Kidney glomerular epithelial cell (primary cell): ENCODE data around the gene ANK3.
"Not testable (repeated sequence)": the region's sequence is repeated elsewhere in the genome, so short reads cannot be mapped to it uniquely, and the experiment has no call there.

Source experiments
- DNase-seq: peaks from one replicate; lab custom pipeline; 2025; lab: John Stamatoyannopoulos, UW

Gene ANK3

GRCh38 chr10:60096761-60097513, 292.7 kb downstream of the ANK3 start:
- no peak for DNase-seq

GRCh38 chr10:60093317-60093716, 296.4 kb downstream of the ANK3 start:
- no peak for DNase-seq

GRCh38 chr10:60086862-60087261, 302.8 kb downstream of the ANK3 start:
- no peak for DNase-seq

- DNase-seq = no peak
Observed at GRCh38 chr10:60086421-60086820, 303.3 kb downstream of the ANK3 start.

- no peak for DNase-seq
Observed at GRCh38 chr10:60082744-60083344, 306.8 kb downstream of the ANK3 start.

GRCh38 chr10:60082341-60082740, 307.3 kb downstream of the ANK3 start:
- DNase-seq = no peak

GRCh38 chr10:60073781-60074656, 315.7 kb downstream of the ANK3 start:
- no peak for DNase-seq

- DNase-seq = no peak
Observed at GRCh38 chr10:60073397-60073780, 316.3 kb downstream of the ANK3 start.

- DNase-seq = no peak
Observed at GRCh38 chr10:60069311-60069710, 320.4 kb downstream of the ANK3 start.

GRCh38 chr10:60050366-60050765, 339.3 kb downstream of the ANK3 start:
- no peak for DNase-seq

- DNase-seq = peak; percentile 51
Observed at GRCh38 chr10:60048091-60048501, 341.6 kb downstream of the ANK3 start.

GRCh38 chr10:60045571-60045970, 344.1 kb downstream of the ANK3 start:
- no peak for DNase-seq

GRCh38 chr10:60044971-60045370, 344.7 kb downstream of the ANK3 start:
- no peak for DNase-seq

- DNase-seq = peak; percentile 5
Observed at GRCh38 chr10:60044242-60044641, 345.4 kb downstream of the ANK3 start.

GRCh38 chr10:60043561-60044241, 346.0 kb downstream of the ANK3 start:
- DNase-seq = no peak

GRCh38 chr10:60042914-60043313, 346.8 kb downstream of the ANK3 start:
- no peak for DNase-seq

- no peak for DNase-seq
Observed at GRCh38 chr10:60042262-60042661, 347.4 kb downstream of the ANK3 start.

GRCh38 chr10:60041489-60042133, 348.1 kb downstream of the ANK3 start:
- DNase-seq = no peak

- no peak for DNase-seq
Observed at GRCh38 chr10:60040014-60040662, 349.5 kb downstream of the ANK3 start.

- no peak for DNase-seq
Observed at GRCh38 chr10:60035984-60036383, 353.7 kb downstream of the ANK3 start.

- not testable (repeated sequence) for DNase-seq
Observed at GRCh38 chr10:60035375-60035774, 354.3 kb downstream of the ANK3 start.
